ENCODE measurements around the gene BTK. TPM values are rescaled to one million over a fixed set of nuclear protein-coding genes. Genes with fewer than 3 reads are reported as not detected.
A peak's percentile ranks its signal among the peaks of the same experiment; 100 is the strongest.
"Not testable (repeated sequence)": the region's sequence is repeated elsewhere in the genome, so short reads cannot be mapped to it uniquely, and the experiment has no call there.

Gene BTK
- total RNA-seq, 1 donor from 2014 or later: 1.3 TPM

- DNase-seq (ENCODE audit: low spot score): peak; percentile 84
Observed at GRCh38 chrX:101348452-101349192, 37.4 kb downstream of the BTK start, which contains the start of gene TIMM8A. TIMM8A (minus strand) TSS chrX:101348742; CDS start chrX:101348664, 78 bp downstream.

GRCh38 chrX:101347859-101348451 lies 38.0 kb downstream of the BTK start:
- ATAC-seq (peak; percentile 58), DNase-seq (ENCODE audit: low spot score) (peak; percentile 47)

More at GRCh38 chrX:101348452-101349192, 37.4 kb downstream of the BTK start, which contains the start of gene TIMM8A:
- peak; percentile 96 for ATAC-seq

DNA sequence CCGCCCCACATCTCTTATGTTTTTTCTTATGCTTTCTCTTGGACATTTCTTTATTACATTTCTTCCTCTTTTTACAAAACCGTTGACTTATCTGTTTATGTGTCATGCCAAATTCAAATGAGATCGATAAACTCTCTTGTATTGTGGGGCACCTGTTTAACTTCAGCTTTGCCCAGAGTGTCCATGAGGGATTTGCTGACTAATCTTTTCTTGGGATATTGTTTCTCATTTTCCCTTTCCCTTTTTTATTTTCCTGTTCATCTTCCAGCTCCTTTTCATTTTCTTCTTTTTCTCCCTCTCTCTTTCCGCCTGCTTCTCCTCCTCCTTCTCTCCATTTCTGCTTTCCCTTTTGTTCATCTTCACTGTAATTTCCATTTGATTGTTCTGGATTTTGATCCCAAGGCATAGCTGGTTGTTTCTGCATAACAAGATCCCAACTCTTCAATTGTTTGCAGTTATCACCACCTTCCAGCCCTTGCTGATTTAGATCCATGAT lies 48.2 kb downstream of the BTK start:
- DNase-seq (ENCODE audit: low spot score): no peak
- ATAC-seq: no peak

DNA sequence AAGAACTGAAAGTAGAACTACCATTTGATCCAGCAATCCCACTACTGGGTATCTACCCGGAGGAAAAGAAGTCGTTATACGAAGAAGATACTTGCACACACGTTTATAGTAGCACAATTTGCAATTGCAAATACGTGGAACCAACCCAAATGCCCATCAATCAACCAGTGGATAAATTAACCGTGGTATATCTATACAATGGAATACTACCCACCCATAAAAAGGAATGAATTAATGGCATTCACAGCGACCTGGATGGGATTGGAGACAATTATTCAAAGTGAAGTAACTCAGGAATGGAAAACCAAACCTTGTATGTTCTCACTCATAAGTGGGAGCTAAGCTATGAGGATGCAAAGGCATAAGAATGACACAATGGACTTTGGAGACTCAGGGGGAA lies 51.7 kb downstream of the BTK start:
- not testable (repeated sequence) for DNase-seq (ENCODE audit: low spot score); ATAC-seq

- not testable (repeated sequence) for ATAC-seq
Observed at GRCh38 chrX:101326600-101326999, 59.4 kb downstream of the BTK start.

DNA sequence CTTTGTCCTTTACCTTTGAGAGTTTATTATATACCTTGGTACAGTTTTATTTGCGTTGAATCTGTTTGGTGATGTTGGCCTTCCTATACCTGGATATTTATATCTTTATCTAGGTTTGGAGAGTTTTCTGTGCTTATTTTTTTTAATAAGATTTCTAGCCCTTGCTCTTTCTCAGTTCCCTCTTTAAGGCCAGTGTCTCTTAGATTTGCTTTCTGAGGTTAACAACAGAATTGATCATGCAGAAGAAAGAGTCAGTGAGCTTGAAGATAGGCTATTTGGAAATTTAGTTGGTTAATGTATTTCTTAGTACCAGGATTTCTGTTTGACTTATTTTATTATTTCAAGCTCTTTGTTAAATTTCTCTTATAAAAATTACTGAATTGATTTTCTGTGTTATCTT lies 82.2 kb downstream of the BTK start:
- ATAC-seq: no peak
- DNase-seq (ENCODE audit: low spot score): no peak

More at GRCh38 chrX:101326600-101326999, 59.4 kb downstream of the BTK start:
- not testable (repeated sequence) for DNase-seq (ENCODE audit: low spot score)

Other genes starting within 250 kb of the BTK start
- not detected for gene DRP2, start 166.4 kb downstream of the BTK start, total RNA-seq
- 0.08 TPM for gene TAF7L, start 94.9 kb downstream of the BTK start, total RNA-seq
- gene TIMM8A, start 37.4 kb downstream of the BTK start, total RNA-seq: 18.6 TPM
- gene RPL36A, start 4.8 kb upstream of the BTK start, total RNA-seq: 39.4 TPM
- gene GLA, start 21.7 kb upstream of the BTK start, total RNA-seq: 8.2 TPM
- gene HNRNPH2, start 22.0 kb upstream of the BTK start, total RNA-seq: 22.9 TPM
- gene ARMCX4, start 99.3 kb upstream of the BTK start, total RNA-seq: 4.3 TPM
- gene ARMCX1, start 164.4 kb upstream of the BTK start, total RNA-seq: 0.88 TPM
- 8.8 TPM for gene ARMCX6, start 231.8 kb upstream of the BTK start, total RNA-seq
- gene ARMCX3, start 237.0 kb upstream of the BTK start, total RNA-seq: 21.5 TPM

All from left lobe of liver (tissue), 2 donors.